AG09309 (cell line): ENCODE results near the gene TK2.
"Not testable (repeated sequence)": the region's sequence is repeated elsewhere in the genome, so short reads cannot be mapped to it uniquely, and the experiment has no call there.

Source experiments
- DNase-seq: peaks from one replicate; pipeline ENCODE4 v3.0.0-alpha.2; 2010; ENCODE audit warnings: low read depth
- H3K4me3 ChIP-seq: 2 replicates; pipeline ENCODE4 v1.5.1; 2011; ENCODE audit warnings: mild to moderate bottlenecking, low read depth, low read length, moderate library complexity; ENCODE audit not compliant: control insufficient read depth
- TF ChIP-seq, protein P1 (sequence below): IDR thresholded peaks from 2 replicates; pipeline ENCODE4 v1.5.1; 2011; ENCODE audit warnings: mild to moderate bottlenecking, low read depth, low read length, inconsistent platforms; ENCODE audit not compliant: insufficient read depth, control insufficient read depth; ENCODE audit errors: missing control alignments

Gene TK2

DNA sequence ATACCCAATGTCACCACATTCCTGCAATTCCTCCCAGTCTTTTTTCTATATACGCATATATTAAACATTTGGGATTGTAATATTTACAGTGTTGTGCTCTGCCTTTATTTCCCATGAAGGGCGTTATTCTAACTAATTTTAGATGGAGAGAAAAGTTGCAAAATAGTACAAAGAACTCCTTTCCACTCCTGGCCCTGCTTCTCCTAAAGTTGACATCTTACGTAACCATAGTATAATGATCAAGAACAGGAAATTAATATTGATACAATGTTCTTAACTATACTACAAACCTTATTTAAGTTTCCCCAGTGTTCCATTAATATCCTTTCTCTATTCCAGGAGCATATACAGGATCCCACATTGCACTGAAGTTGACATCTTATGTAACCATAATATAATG lies 46.3 kb downstream of the TK2 start:
- DNase-seq, result no peak
- H3K4me3 ChIP-seq, result no peak overlapping the region
- TF ChIP-seq, protein P1, sequence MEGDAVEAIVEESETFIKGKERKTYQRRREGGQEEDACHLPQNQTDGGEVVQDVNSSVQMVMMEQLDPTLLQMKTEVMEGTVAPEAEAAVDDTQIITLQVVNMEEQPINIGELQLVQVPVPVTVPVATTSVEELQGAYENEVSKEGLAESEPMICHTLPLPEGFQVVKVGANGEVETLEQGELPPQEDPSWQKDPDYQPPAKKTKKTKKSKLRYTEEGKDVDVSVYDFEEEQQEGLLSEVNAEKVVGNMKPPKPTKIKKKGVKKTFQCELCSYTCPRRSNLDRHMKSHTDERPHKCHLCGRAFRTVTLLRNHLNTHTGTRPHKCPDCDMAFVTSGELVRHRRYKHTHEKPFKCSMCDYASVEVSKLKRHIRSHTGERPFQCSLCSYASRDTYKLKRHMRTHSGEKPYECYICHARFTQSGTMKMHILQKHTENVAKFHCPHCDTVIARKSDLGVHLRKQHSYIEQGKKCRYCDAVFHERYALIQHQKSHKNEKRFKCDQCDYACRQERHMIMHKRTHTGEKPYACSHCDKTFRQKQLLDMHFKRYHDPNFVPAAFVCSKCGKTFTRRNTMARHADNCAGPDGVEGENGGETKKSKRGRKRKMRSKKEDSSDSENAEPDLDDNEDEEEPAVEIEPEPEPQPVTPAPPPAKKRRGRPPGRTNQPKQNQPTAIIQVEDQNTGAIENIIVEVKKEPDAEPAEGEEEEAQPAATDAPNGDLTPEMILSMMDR, result no peak

DNA sequence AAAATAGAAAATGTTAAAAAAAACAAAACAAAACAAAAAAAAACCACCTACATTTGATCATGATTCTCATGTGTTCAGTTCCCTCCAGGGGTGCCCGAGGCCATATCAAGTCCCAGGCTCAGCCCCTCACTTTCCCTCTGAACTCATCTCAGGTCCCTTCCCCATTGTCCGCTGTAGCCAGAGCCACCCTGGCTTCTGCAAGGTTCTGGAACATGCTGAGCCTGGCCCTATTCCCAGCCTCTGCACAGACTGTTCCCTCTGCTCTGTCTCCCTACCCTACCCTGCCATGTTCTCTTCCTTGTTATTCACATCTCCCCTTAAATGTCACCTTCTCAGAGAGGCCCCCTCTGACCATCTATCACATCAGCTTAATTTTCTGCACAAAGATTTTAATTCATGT lies 46.9 kb downstream of the TK2 start:
- no peak overlapping the region for H3K4me3 ChIP-seq
- TF ChIP-seq, protein P1, result no peak
- DNase-seq, result no peak

DNA sequence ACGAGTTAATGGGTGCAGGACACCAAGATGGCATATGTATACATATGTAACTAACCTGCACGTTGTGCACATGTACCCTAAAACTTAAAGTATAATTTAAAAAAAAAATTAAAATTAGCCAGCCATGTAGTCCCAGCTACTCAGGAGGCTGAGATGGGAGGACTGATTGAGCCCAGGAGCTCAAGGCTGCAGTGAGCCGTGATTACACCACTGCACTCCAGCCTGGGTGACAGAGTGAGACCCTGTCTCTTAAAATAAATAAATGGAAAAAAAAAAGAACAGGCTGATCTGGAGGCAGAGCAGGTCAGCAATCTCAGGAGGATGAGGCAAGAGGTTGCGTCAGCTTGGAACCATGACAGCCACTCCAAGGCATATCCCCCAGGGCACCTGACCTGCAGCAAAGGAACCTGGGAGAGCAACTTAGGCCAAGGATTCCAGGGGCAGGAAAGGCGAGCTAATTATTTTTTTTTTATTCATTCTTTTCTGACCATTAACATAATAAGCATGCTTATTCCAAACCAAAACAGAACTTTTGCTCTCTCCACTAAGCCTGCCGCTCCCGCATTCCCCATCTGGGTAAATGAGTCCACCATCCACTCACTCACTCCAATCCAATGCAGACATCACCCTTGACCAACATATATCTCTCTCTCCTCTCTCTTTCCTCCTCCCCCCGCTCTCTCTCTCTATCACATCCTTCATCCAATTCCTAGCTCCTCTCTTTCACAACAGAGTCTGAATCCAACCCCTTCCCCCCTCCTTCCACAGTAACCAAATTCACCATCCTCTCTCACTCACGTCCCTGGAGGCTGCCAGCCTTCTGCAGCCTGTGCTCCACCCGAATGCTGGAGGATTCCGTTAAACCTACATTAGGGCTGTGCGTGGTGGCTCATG lies 47.7 kb downstream of the TK2 start:
- no peak for DNase-seq
- TF ChIP-seq, protein P1, result no peak
- H3K4me3 ChIP-seq, result no peak overlapping the region

DNA sequence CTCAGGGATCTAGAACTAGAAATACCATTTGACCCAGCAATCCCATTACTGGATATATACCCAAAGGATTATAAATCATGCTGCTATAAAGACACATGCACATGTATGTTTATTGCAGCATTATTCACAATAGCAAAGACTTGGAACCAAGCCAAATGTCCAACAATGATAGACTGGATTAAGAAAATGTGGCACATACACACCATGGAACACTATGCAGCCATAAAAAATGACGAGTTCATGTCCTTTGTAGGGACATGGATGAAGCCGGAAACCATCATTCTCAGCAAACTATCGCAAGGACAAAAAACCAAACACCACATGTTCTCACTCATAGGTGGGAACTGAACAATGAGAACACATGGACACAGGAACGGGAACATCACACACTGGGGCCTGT lies 48.4 kb downstream of the TK2 start:
- not testable (repeated sequence) for H3K4me3 ChIP-seq, DNase-seq

DNA sequence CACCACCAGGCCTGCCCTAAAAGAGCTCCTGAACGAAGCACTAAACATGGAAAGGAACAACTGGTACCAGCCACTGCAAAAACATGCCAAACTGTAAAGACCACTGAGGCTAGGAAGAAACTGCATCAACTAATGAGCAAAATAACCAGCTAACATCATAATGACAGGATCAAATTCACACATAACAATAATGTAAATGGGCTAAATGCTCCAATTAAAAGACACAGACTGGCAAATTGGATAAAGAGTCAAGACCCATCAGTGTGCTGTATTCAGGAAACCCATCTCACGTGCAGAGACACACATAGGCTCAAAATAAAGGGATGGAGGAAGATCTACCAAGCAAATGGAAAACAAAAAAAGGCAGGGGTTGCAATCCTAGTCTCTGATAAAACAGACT lies 52.0 kb downstream of the TK2 start:
- not testable (repeated sequence) for H3K4me3 ChIP-seq, DNase-seq

DNA sequence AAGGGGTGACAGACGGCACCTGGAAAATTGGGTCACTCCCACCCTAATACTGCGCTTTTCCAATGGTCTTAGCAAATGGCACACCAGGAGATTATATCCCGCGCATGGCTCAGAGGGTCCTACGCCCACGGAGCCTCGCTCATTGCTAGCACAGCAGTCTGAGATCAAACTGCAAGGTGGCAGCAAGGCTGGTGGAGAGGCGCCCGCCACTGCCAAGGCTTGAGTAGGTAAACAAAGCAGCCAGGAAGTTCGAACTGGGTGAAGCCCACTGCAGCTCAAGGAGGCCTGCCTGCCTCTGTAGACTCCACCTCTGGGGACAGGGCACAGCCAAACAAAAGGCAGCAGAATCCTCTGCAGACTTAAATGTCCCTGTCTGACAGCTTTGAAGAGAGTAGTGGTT lies 53.7 kb downstream of the TK2 start:
- DNase-seq, H3K4me3 ChIP-seq: not testable (repeated sequence)

DNA sequence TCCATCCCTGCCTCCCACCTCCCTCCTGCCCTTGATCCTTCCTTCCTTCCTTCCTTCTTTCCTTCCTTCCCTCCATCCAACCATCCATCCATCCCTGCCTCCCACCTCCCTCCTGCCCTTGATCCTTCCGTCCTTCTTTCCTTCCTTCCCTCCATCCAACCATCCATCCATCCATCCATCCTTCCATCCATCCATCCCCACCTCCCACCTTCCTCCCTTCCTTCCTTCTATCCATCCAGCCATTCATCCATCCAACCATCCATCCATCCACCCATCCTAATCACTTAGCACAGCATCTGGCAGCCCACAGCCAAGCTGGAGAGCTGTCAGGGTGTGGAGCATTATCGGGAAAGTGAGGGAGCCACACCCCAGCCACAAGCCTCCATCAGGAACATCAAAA lies 54.5 kb downstream of the TK2 start:
- H3K4me3 ChIP-seq, result no peak overlapping the region
- TF ChIP-seq, protein P1, result no peak
- DNase-seq, result no peak

DNA sequence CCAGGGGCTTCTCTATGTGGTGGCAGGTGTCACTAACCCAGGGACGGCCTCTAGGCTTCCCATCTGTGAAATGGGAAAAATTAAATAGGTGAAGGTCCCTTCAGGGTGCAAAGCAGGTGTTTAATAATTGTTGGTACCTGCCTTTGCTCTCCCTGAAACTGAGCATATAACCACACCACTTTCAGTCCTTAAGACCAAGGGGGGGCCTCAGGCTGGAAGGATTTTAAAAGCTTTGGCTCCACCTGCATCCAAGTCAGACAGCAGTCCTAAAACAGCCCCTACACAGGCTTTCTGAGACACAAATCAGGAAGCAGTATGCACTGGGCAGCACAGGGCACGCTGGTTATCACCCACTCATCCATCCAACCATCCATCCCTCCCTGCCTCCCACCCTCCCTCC lies 55.0 kb downstream of the TK2 start:
- H3K4me3 ChIP-seq, result no peak overlapping the region
- TF ChIP-seq, protein P1, result no peak
- DNase-seq, result no peak
